Adrenal gland (tissue), 5 donors: ENCODE measurements around the gene SMCO4.

Experiments
- CTCF ChIP-seq, 6 experiments: fragments of 450-650 bp in 4 of 6; fragments of 200-600 bp in 2 of 6; sonication (generic) in 1 of 6; IDR thresholded peaks; 1 replicate in 5 of 6; 2 replicates in 1 of 6; pipeline versions ENCODE4 v1.5.1 to v1.8.0; 2016 to 2021; ENCODE audit warnings: antibody characterized with exemption in 6 of 6, mild to moderate bottlenecking in 2 of 6, moderate library complexity in 1 of 6
- POLR2A ChIP-seq, 2 donors: fragments of 450-650 bp; IDR thresholded peaks; one replicate each; pipeline ENCODE4 v1.6.1; 2017; ENCODE audit warnings: antibody characterized with exemption in 2 of 2, mild to moderate bottlenecking in 2 of 2, moderate library complexity in 1 of 2
- donor health status: DM: no; HTN: no; CAD: no.

DNA sequence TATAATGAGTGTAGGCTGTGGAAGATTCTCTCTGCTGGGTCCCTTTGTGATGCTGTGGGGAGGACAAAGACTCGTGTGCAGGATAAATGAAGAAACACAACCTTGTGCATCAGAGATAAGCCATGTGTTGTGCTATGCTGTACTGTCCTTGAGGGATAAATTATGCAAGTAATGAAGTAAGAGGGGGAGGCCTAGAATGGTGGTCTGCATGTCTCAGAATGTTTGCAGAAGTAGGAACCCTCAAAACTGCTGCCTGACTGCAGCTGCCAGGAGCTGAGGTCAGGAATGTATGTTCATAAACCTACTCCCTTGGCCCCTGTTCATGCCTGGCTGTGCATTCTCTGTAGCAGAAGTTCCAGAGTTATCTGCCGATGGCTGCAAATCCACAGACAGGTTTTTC, 4.6 kb upstream of the SMCO4 start:
- TF ChIP-seq CTCF (IDR thresholded peaks at IDR 0.05) (no peak), POLR2A (IDR thresholded peaks at IDR 0.05) (no peak)
